ENCODE measurements around the gene PXT1. TPM values are rescaled to one million over a fixed set of nuclear protein-coding genes. Genes with fewer than 3 reads are reported as not detected.

Gene PXT1
- total RNA-seq, 1 donor from 2014 or later, result not detected

DNA sequence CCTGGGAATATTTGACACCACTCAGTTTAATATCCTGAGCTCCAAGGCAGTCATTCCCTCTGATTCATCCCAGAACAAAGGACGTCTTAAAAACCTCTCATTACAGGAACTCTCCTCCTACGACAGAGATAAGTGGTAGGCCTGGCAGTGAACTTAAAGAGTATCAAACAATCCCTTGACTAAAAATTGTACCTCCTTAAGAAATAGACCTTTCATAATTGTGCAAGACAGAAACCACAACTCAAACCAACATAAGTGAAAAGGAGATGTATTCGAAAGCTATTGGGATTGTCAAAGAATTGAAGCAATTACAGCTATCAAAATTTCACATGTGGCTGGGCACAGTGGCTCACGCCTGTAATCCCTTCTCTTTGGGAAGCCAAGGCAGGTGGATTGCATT, 86.8 kb downstream of the PXT1 start:
- H3K36me3 ChIP-seq (ENCODE audit: control insufficient read depth, insufficient read depth, low read length), result no peaks in the 10 kb centered on the region
- H3K4me3 ChIP-seq (ENCODE audit: low read depth, low read length), result no peak overlapping the region
- no peak for DNase-seq (ENCODE audit: low read depth)
- TF ChIP-seq, protein P1, sequence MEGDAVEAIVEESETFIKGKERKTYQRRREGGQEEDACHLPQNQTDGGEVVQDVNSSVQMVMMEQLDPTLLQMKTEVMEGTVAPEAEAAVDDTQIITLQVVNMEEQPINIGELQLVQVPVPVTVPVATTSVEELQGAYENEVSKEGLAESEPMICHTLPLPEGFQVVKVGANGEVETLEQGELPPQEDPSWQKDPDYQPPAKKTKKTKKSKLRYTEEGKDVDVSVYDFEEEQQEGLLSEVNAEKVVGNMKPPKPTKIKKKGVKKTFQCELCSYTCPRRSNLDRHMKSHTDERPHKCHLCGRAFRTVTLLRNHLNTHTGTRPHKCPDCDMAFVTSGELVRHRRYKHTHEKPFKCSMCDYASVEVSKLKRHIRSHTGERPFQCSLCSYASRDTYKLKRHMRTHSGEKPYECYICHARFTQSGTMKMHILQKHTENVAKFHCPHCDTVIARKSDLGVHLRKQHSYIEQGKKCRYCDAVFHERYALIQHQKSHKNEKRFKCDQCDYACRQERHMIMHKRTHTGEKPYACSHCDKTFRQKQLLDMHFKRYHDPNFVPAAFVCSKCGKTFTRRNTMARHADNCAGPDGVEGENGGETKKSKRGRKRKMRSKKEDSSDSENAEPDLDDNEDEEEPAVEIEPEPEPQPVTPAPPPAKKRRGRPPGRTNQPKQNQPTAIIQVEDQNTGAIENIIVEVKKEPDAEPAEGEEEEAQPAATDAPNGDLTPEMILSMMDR (IDR thresholded peaks at IDR 0.05; ENCODE audit: insufficient read depth, low read length, poor library complexity, severe bottlenecking), result no peak
- H3K27me3 ChIP-seq (ENCODE audit: control insufficient read depth, insufficient read depth, low read length), result no peaks in the 10 kb centered on the region

DNA sequence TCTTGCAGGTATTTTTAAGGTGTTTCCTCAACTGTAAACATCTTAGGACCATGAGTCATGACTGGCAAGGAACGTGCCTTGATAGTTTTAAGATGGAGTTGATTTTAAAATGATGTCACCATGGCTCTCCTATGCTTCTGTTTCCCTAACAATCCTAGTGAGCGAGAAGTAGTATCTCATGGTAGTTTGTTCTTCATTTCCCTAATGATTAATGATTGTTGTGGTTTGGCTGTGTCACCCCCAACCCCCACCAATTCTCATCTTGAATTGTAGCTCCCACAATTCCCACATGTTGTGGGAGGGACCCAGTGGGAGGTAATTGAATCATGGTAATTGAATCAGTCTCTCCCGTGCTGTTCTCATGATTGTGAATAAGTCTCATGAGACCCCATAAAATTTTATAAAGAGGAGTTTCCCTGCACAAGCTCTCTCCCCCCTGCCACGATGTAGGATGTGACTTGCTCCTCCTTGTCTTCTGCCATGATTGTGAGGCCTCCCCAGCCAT, 89.2 kb downstream of the PXT1 start:
- DNase-seq (ENCODE audit: low read depth), result peak; percentile 52
- TF ChIP-seq, protein P1 (IDR thresholded peaks at IDR 0.05; ENCODE audit: insufficient read depth, low read length, poor library complexity, severe bottlenecking), result no peak
- no peak overlapping the region for H3K4me3 ChIP-seq (ENCODE audit: low read depth, low read length)

DNA sequence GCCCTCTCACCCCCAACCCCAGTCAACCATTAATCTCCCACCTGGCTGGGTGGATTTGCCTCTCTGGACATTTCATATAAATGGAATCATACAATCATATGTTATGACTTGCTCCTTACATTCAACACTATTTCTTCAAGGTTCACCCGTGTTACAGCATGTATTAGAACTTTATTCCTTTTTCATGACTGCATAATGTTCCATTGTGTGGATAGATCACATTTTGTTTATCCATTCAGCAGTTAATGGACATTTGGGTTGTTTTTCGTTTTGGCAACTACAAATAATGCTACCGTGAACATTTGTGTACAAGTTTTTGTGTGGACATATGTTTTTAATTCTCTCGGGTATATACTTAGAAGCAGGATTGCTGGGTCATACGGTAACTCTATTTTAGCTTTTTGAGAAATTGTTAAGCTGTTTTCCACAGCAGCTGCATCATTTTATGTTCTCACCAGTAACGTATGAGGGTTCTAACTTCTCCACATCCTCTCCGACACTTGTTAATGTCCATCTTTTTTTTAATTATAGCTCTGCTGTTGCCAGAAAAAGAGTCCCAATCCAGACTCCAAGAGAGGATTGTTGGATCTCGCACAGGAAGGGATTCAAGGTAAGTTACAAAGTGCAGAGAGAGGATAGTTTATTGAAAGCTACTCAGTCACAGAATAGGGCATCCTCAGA, 90.0 kb downstream of the PXT1 start:
- TF ChIP-seq, protein P1 (IDR thresholded peaks at IDR 0.05; ENCODE audit: insufficient read depth, low read length, poor library complexity, severe bottlenecking), result no peak
- no peaks in the 10 kb centered on the region for H3K36me3 ChIP-seq (ENCODE audit: control insufficient read depth, insufficient read depth, low read length)
- no peak for DNase-seq (ENCODE audit: low read depth)
- no peaks in the 10 kb centered on the region for H3K27me3 ChIP-seq (ENCODE audit: control insufficient read depth, insufficient read depth, low read length)
- H3K4me3 ChIP-seq (ENCODE audit: low read depth, low read length), result no peak overlapping the region

More for the DNA sequence above, 89.2 kb downstream of the PXT1 start:
- no peaks in the 10 kb centered on the region for H3K27me3 ChIP-seq (ENCODE audit: control insufficient read depth, insufficient read depth, low read length)
- no peaks in the 10 kb centered on the region for H3K36me3 ChIP-seq (ENCODE audit: control insufficient read depth, insufficient read depth, low read length)

DNA sequence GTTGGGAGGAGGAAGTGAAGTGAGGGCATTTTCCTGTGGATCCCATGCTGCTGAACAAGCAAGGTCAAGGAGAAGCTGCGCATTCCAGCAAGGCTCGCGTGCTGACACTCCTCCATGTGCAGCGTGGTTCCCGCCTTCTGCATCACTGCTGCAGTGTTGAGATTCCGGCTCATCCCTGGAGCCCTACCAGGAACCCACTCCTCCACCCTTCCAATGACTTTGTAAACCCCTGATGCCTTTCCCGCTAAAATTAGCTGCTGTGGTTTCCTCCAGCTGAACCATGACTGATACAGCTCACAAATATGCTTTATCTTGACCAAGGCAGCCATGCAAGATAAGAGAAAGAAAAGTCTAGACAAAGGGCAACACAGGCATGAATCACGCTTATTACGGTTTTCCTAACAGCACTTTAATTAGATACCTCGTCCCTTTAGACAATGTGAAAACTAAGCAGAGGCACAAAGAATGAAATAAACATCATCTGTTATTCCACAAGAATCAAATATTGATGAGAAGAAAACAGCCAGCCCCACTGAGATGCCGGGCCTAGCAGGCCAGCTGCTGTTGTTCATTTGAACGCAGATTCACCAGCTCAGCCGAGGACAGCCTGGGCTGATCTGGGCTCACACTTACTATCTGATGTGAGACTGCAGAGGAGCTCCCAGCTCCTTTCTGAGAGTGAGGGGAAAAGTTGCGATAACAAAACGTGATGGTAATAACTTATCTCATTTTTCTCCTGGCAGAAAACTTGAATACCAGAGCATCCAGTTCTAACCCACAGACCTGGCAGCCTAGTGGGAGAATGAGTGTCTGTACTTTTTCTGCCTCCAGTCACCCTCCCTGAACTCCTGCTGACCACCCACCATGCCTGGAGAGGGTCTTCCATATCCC, 91.7 kb downstream of the PXT1 start:
- Histone ChIP-seq H3K4me3 (ENCODE audit: low read depth, low read length) (no peak overlapping the region), H3K36me3 (ENCODE audit: control insufficient read depth, insufficient read depth, low read length) (no peaks in the 10 kb centered on the region), H3K27me3 (ENCODE audit: control insufficient read depth, insufficient read depth, low read length) (no peaks in the 10 kb centered on the region)
- DNase-seq (ENCODE audit: low read depth), result peak; percentile 72
- TF ChIP-seq, protein P1 (IDR thresholded peaks at IDR 0.05; ENCODE audit: insufficient read depth, low read length, poor library complexity, severe bottlenecking), result no peak

DNA sequence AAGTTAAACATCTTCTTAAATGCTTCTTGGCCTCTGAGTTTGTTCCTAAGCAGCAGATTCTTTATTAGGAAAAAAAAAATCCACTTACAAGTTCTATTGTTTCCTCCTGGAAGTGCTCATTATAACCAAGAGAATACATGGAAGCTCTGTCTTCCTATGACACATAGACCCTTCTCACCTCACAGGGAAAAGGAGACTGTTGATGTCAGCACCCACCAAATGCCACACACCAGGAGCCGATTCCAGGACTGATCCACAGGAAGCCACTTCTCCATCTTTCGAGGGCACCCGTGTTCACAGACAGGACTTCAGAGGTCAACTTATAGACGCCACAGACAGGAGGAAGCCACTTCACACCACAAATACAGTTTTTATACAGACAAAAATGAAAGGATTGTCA, 92.6 kb downstream of the PXT1 start:
- TF ChIP-seq, protein P1 (IDR thresholded peaks at IDR 0.05; ENCODE audit: insufficient read depth, low read length, poor library complexity, severe bottlenecking), result no peak
- no peak overlapping the region for H3K4me3 ChIP-seq (ENCODE audit: low read depth, low read length)
- no peaks in the 10 kb centered on the region for H3K36me3 ChIP-seq (ENCODE audit: control insufficient read depth, insufficient read depth, low read length)
- no peak for DNase-seq (ENCODE audit: low read depth)
- H3K27me3 ChIP-seq (ENCODE audit: control insufficient read depth, insufficient read depth, low read length), result no peaks in the 10 kb centered on the region

Data from kidney epithelial cell (primary cell).